ENCODE results near the gene CD177.

DNA sequence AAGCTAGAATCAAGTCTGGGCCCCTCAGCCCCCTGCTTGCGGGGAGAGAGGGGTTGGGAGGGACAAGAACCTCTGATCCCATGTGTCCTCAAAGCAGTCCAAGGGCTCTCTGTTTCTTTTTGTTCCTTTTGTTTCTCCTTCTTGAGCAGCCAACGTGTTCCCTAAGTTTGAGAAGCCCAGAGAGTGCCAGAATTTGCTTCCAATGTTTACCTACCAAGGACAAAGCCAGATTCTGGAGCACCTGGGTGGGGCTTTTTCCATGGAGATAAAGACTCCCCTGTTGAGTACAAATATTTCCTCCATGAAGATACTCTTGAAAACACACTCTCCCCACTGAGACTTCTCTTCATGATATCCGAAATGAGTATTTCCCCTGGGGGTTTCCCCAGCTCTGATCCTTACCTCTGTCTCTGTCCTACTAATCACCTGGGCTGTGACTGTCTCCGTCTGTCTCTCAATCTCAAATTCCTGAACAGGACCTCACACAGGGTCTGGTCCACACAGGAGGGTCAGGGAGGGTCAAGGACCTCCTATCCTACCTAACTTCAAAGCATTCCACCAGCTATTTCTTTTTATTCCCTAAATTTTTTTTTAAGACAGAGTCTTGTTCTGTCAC is 27.4 kb downstream of the CD177 start:
- TF ChIP-seq CTCF (IDR thresholded peaks at IDR 0.05; ENCODE audit: low read length), result no peak
- TF ChIP-seq EZH2 (IDR thresholded peaks at IDR 0.05; ENCODE audit: borderline replicate concordance, low read length), result no peak

Measured in OCI-LY1 (cell line).